IPS DF 6.9 (cell line): Measurements from ENCODE around the gene TXNDC16.
A peak's percentile ranks its signal among the peaks of the same experiment; 100 is the strongest.
"Not testable (repeated sequence)": the region's sequence is repeated elsewhere in the genome, so short reads cannot be mapped to it uniquely, and the experiment has no call there.

Experiments
- DNase-seq: peaks from one replicate; pipeline ENCODE4 v3.0.0-alpha.2; 2013; ENCODE audit warnings: low read depth, low spot score
- H3K27ac ChIP-seq: one replicate; pipeline ENCODE4 v1.5.1; 2013; ENCODE audit warnings: low read length, control low read depth
- H3K27me3 ChIP-seq: 2 replicates; pipeline ENCODE4 v1.6.1; 2013; ENCODE audit warnings: mild to moderate bottlenecking, low read length; ENCODE audit not compliant: control insufficient read depth, insufficient read depth
- H3K36me3 ChIP-seq: 2 replicates; pipeline ENCODE4 v1.6.1; 2013; ENCODE audit warnings: low read length; ENCODE audit not compliant: control insufficient read depth, insufficient read depth
- H3K4me1 ChIP-seq: 2 replicates; pipeline ENCODE4 v1.6.1; 2013; ENCODE audit warnings: low read length; ENCODE audit not compliant: control insufficient read depth, insufficient read depth
- H3K4me3 ChIP-seq: 2 replicates; pipeline ENCODE4 v1.5.1; 2013; ENCODE audit warnings: mild to moderate bottlenecking, low read length
- H3K9me3 ChIP-seq: 2 replicates; pipeline ENCODE4 v1.6.1; 2013; ENCODE audit warnings: low read length, inconsistent platforms; ENCODE audit not compliant: control insufficient read depth, insufficient read depth
- WGBS: extraction: QIAGEN DNeasy Blood & Tissue Kit; methylation state at CpG from one replicate; pipeline ENCODE4 v1.1.7; 2013; ENCODE audit warnings: mixed read lengths, missing lambda C conversion rate; ENCODE audit not compliant: insufficient read length, insufficient coverage; 5-methylcytosine and 5-hydroxymethylcytosine counted together

The TXNDC16 gene, protein sequence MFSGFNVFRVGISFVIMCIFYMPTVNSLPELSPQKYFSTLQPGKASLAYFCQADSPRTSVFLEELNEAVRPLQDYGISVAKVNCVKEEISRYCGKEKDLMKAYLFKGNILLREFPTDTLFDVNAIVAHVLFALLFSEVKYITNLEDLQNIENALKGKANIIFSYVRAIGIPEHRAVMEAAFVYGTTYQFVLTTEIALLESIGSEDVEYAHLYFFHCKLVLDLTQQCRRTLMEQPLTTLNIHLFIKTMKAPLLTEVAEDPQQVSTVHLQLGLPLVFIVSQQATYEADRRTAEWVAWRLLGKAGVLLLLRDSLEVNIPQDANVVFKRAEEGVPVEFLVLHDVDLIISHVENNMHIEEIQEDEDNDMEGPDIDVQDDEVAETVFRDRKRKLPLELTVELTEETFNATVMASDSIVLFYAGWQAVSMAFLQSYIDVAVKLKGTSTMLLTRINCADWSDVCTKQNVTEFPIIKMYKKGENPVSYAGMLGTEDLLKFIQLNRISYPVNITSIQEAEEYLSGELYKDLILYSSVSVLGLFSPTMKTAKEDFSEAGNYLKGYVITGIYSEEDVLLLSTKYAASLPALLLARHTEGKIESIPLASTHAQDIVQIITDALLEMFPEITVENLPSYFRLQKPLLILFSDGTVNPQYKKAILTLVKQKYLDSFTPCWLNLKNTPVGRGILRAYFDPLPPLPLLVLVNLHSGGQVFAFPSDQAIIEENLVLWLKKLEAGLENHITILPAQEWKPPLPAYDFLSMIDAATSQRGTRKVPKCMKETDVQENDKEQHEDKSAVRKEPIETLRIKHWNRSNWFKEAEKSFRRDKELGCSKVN

DNA sequence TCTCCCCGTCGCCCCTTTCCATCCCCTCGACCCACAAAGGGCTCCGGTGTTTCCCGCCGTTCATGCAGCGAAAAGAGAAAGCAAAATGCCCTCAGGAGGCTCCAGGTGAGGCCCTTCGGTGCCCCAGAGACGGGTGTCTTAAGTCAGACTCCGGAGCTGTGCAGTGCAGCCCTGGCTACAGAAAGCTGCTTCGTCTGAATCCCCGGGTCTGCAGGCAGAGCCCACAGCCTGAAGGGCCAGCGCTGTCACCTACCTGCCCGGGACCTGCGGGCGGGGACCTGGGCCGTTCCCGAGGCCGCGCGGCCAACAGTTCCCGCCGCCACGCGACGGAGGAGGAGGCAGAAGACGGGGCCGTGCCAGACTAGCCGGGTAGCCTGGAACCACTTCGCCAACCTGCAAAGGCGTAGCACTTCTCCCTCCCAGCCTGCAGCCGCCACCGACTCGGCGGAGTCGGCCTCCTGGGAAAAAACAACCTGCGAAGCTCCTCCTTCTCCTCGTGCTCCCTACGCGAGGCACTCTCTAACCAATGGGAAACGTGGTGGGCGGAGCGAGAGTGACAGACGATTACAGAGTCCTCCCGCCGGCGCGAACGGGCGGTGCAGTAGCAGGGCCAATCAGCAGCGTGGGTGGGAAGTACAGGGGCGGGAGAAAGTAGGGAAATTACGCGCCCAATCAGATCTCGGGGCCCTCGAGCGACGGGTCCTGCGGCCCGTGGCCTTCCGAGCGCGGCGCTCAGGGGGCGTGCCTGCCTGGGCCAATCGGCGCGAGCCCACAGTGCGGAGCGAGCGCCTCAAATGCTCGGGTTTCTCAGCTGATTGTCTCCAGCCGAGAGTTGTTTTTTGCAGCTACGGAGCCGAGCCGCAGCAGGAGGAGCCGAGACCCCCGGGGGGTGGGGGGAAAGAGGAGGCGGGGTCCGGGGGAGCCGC lies at the start of gene TXNDC16, which contains the start of gene GPR137C:
TXNDC16 (minus strand) TSS at position 443 of the 926 bp plus-strand sequence. CDS start 8,948 bp downstream, outside the sequence.
GPR137C (plus strand) TSS at position 774 of the 926 bp plus-strand sequence. CDS start 312 bp downstream, outside the sequence.
- Histone ChIP-seq H3K27me3 (no peaks in the 10 kb centered on the region), H3K9me3 (no peaks in the 10 kb centered on the region), H3K27ac (no peak within 1 kb of the TSS), H3K4me1 (no peaks in the 10 kb centered on the region; the same call in 1 of the 2 replicates), H3K36me3 (no peaks in the 10 kb centered on the region; the same call in 1 of the 2 replicates), H3K4me3 (peak within 1 kb of the TSS; percentile 91)
- DNase-seq: peak; percentile 100
- no CpG with 5 or more reads among the region's 81 CpGs for WGBS

GRCh38 chr14:52599974-52600373 lies 47.7 kb upstream of the TXNDC16 start:
- no peak overlapping the region for H3K27ac ChIP-seq
- no peaks in the 10 kb centered on the region for H3K36me3 ChIP-seq
- H3K4me3 ChIP-seq: no peak overlapping the region
- H3K9me3 ChIP-seq: no peaks in the 10 kb centered on the region
- H3K4me1 ChIP-seq: no peaks in the 10 kb centered on the region
- WGBS: no CpG with 5 or more reads among the region's 3 CpGs
- DNase-seq: no peak
- no peaks in the 10 kb centered on the region for H3K27me3 ChIP-seq

DNA sequence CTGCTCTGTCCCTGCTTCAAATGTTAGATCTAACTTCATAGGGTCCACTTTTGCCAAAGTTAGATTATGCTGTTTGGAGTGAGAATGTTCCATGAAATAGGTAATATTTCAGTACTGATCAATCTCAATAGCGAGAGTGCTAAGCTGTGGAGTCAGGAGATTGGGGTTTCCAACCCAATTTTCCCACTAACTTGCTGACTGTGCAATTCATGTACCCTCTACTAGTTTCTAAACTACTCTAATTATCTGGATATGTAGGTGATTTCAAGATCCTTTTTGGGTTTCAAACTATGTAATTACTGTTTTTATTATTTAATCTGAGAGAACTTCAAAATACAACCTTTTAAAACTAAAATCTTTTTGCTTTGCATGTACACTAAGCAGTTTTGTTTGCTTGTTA lies 46.3 kb upstream of the TXNDC16 start:
- no peaks in the 10 kb centered on the region for H3K36me3 ChIP-seq
- no peaks in the 10 kb centered on the region for H3K9me3 ChIP-seq
- DNase-seq: no peak
- no peak overlapping the region for H3K27ac ChIP-seq
- no peaks in the 10 kb centered on the region for H3K27me3 ChIP-seq
- no CpG with 5 or more reads among the region's 1 CpG for WGBS
- no peak overlapping the region for H3K4me3 ChIP-seq
- H3K4me1 ChIP-seq: no peaks in the 10 kb centered on the region

DNA sequence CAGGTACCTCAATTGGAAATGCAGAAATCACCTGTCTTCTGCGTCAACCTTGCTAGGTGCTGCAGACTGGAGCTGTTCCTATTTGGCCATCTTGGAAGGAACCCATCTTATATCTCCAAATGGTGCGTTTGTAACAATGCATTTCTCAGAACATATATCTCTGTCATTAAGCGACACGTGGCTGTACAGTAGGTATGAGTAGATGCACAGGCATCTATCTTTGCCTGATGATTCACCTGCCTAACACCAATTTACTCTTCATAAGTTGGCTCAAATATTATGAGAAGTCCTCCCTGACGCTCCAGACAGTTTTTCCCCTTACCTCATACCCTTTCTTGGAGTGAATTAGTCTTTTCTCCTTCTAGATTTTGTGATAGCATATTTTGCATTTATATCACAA lies 44.6 kb upstream of the TXNDC16 start:
- H3K27me3 ChIP-seq: no peaks in the 10 kb centered on the region
- no peaks in the 10 kb centered on the region for H3K4me1 ChIP-seq
- H3K27ac ChIP-seq: no peak overlapping the region
- H3K9me3 ChIP-seq: no peaks in the 10 kb centered on the region
- no peaks in the 10 kb centered on the region for H3K36me3 ChIP-seq
- no CpG with 5 or more reads among the region's 5 CpGs for WGBS
- no peak for DNase-seq
- H3K4me3 ChIP-seq: no peak overlapping the region

GRCh38 chr14:52596320-52596719 lies 44.0 kb upstream of the TXNDC16 start:
- H3K27ac ChIP-seq: no peak overlapping the region
- no peaks in the 10 kb centered on the region for H3K4me1 ChIP-seq
- no peak overlapping the region for H3K4me3 ChIP-seq
- no peaks in the 10 kb centered on the region for H3K36me3 ChIP-seq
- DNase-seq: no peak
- H3K9me3 ChIP-seq: no peaks in the 10 kb centered on the region
- H3K27me3 ChIP-seq: no peaks in the 10 kb centered on the region
- no CpG with 5 or more reads among the region's 10 CpGs for WGBS

DNA sequence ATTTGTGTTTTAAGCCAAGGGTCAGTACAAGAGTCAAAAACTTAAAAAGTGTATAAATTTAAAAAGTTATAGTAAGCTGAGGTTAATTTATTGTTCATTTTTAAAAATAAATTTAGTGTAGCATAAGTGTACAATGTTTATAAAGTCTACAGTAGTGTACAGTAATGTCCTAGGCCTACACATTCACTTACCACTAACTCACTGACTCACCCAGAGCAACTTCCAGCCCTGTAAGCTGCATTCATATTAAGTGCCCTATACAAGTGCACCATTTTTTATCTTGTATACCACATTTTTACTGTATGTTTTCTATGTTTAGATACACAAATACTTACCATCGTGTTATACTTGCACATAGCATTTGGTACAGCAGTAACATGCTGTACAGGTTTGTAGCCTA lies 38.0 kb upstream of the TXNDC16 start:
- H3K36me3 ChIP-seq: no peaks in the 10 kb centered on the region
- 0 out of 2 replicates have a peak, but pooled peaks cover 1% of the 10 kb centered on the region for H3K4me1 ChIP-seq
- H3K27me3 ChIP-seq: no peaks in the 10 kb centered on the region
- no peaks in the 10 kb centered on the region for H3K9me3 ChIP-seq
- no peak overlapping the region for H3K4me3 ChIP-seq
- no CpG with 5 or more reads among the region's 1 CpG for WGBS
- no peak overlapping the region for H3K27ac ChIP-seq
- no peak for DNase-seq

DNA sequence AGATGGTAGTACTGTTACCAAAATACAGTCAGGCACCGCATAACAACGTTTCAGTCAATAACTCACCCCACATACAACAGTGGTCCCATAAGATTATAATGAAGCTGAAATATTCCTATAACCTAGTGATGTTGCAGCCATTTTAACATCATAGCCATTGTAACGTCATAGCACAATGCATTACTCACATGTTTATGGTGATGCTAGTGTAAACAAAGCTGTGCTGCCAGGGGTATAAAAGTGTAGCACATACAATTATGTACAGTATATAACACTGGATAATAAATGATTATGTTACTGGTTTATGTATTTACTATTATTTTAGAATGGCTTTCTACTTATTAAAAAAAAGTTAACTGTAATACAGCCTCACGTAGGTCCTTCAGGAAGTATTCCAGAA lies 37.3 kb upstream of the TXNDC16 start:
- H3K27ac ChIP-seq: no peak overlapping the region
- H3K4me3 ChIP-seq: no peak overlapping the region

DNA sequence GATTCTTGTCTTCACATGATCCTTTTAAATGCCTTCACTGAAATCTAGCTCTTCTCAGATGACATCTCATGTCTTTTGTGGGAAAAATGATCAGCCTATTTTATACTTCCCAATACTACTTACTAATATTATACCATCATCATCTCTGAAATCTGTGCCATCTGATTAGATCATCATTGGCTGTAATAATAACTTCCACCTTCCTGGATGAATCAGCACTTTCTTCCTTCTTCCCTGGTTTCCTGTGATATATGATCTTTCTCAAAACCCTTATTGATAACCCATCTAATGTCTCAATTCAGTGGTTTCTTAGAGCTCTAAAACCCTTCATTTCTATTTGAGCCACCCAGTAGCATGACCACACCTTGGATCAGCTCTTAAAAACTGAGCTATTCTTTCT lies 31.2 kb upstream of the TXNDC16 start:
- H3K36me3 ChIP-seq: no peaks in the 10 kb centered on the region
- no peaks in the 10 kb centered on the region for H3K27me3 ChIP-seq
- H3K27ac ChIP-seq: no peak overlapping the region
- DNase-seq: no peak
- no peaks in the 10 kb centered on the region for H3K9me3 ChIP-seq
- no peak overlapping the region for H3K4me3 ChIP-seq
- 0 out of 2 replicates have a peak, but pooled peaks cover 1% of the 10 kb centered on the region for H3K4me1 ChIP-seq

More for the DNA sequence above, 37.3 kb upstream of the TXNDC16 start:
- no peaks in the 10 kb centered on the region for H3K27me3 ChIP-seq
- H3K4me1 ChIP-seq: 0 out of 2 replicates have a peak, but pooled peaks cover 1% of the 10 kb centered on the region
- no CpG with 5 or more reads among the region's 4 CpGs for WGBS
- no peaks in the 10 kb centered on the region for H3K36me3 ChIP-seq
- no peaks in the 10 kb centered on the region for H3K9me3 ChIP-seq
- DNase-seq: no peak

GRCh38 chr14:52575858-52576257 lies 23.6 kb upstream of the TXNDC16 start:
- no peaks in the 10 kb centered on the region for H3K27me3 ChIP-seq
- no peak overlapping the region for H3K4me3 ChIP-seq
- H3K36me3 ChIP-seq: no peaks in the 10 kb centered on the region
- H3K27ac ChIP-seq: no peak overlapping the region
- H3K4me1 ChIP-seq: no peaks in the 10 kb centered on the region
- DNase-seq: no peak
- H3K9me3 ChIP-seq: no peaks in the 10 kb centered on the region
- no CpG with 5 or more reads among the region's 2 CpGs for WGBS

DNA sequence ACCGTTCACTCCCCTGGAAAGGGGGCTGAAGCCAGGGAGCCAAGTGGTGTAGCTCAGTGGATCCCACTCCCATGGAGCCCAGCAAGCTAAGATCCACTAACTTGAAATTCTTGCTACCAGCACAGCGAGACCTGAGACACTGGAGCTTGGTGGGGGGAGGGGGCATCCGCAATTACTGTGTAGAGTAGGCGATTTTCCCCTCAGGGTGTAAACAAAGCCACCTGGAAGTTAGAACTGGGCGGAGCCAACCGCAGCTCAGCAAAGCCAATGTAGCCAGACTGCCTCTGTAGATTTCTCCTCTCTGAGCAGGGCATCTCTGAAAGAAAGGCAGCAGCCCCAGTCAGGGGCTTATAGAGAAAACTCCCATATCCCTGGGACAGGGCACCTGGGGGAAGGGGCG lies 16.1 kb upstream of the TXNDC16 start:
- no CpG with 5 or more reads among the region's 7 CpGs for WGBS
- H3K27ac ChIP-seq: not testable (repeated sequence)

More for the DNA sequence above, 16.1 kb upstream of the TXNDC16 start:
- not testable (repeated sequence) for H3K4me3 ChIP-seq, H3K36me3 ChIP-seq, H3K27me3 ChIP-seq, H3K4me1 ChIP-seq, H3K9me3 ChIP-seq, DNase-seq
